Adrenal gland (tissue), 12 donors: ENCODE measurements around the gene TSPEAR. TPM values are rescaled to one million over a fixed set of nuclear protein-coding genes. Genes with fewer than 3 reads are reported as not detected.

Source experiments
- DNase-seq, 7 donors: peaks; one replicate each; pipeline ENCODE4 v3.0.0-alpha.2; 2019 to 2020
- H3K27ac ChIP-seq, 5 donors: fragments of 200-600 bp; sonication (generic) in 4 of 5; 1 replicate in 3 of 5; 2 replicates in 2 of 5; pipeline versions ENCODE4 v1.5.1 to v1.8.0; 2016 to 2020; ENCODE audit warnings: mild to moderate bottlenecking in 1 of 5
- H3K27me3 ChIP-seq: fragments of 200-600 bp; 2 replicates; pipeline ENCODE4 v1.8.0; 2021
- H3K36me3 ChIP-seq, 2 donors: fragments of 200-600 bp; replicated peaks in 1 of 2; 1 replicate in 1 of 2; 2 replicates in 1 of 2; pipeline versions ENCODE4 v1.5.1 to v1.8.0; 2018 to 2022
- H3K4me1 ChIP-seq, 2 donors: fragments of 200-600 bp; replicated peaks in 1 of 2; 1 replicate in 1 of 2; 2 replicates in 1 of 2; pipeline versions ENCODE4 v1.5.1 to v1.8.0; 2018 to 2021
- H3K4me3 ChIP-seq, 4 donors: fragments of 200-600 bp; sonication (generic) in 3 of 4; one replicate each; pipeline ENCODE4 v1.5.1; 2016 to 2018
- H3K9me3 ChIP-seq, 3 donors: fragments of 200-600 bp; sonication (generic) in 1 of 3; replicated peaks in 1 of 3; 1 replicate in 2 of 3; 2 replicates in 1 of 3; pipeline versions ENCODE4 v1.5.1 to v1.8.0; 2016 to 2021
- POLR2A ChIP-seq, 2 donors: fragments of 450-650 bp; IDR thresholded peaks; one replicate each; pipeline ENCODE4 v1.6.1; 2017; ENCODE audit warnings: antibody characterized with exemption in 2 of 2, mild to moderate bottlenecking in 2 of 2, moderate library complexity in 1 of 2
- WGBS, 4 donors: extraction: QIAGEN DNeasy Blood & Tissue Kit in 2 of 4; methylation state at CpG; one replicate each; pipeline versions ENCODE4 v1.1.5 to v1.1.7; 2013 to 2017; 5-methylcytosine and 5-hydroxymethylcytosine counted together
- intact Hi-C, 2 donors: fragments of 100-400 bp; cut with DNase I; formaldehyde crosslinking; loops; one replicate each; pipeline versions ENCODE4 v1.14.1 to v1.15.0; 2022 to 2023
- polyA plus RNA-seq, 3 donors: library from polyadenylated mRNA; stranded (reverse); fragments of 200-250 nt in 2 of 3; fragments of 350-450 nt in 1 of 3; fragmentation: Illumina TruSeq in 1 of 3; extraction: RNeasy Lipid Tissue Mini Kit (QIAGEN cat#74804) in 1 of 3; gene quantifications; one replicate each; pipeline ENCODE4 v1.2.3, GENCODE V29; 2013 to 2014
- small RNA-seq, 2 donors: library from RNA; depleted of rRNA; stranded (forward); fragments of <200 nt; gene quantifications; one replicate each; pipeline ENCODE3, GENCODE V24; 2016
- total RNA-seq, 9 donors: library from RNA; depleted of rRNA in 4 of 9; stranded (reverse); fragments of >200 nt in 4 of 9; fragments of 120-200 nt in 1 of 9; fragmentation: NEBNext Ultra II Directional in 1 of 9; extraction: Animal tissue kit (Norgen Biotek cat#: 25700) in 1 of 9; gene quantifications; one replicate each; pipeline versions ENCODE4 v1.1.0 to v1.2.4, GENCODE V29; 2013 to 2023
- TF ChIP-seq, protein P1 (sequence below), 6 experiments: fragments of 450-650 bp in 4 of 6; fragments of 200-600 bp in 2 of 6; sonication (generic) in 1 of 6; IDR thresholded peaks; 1 replicate in 5 of 6; 2 replicates in 1 of 6; pipeline versions ENCODE4 v1.5.1 to v1.8.0; 2016 to 2021; ENCODE audit warnings: antibody characterized with exemption in 6 of 6, mild to moderate bottlenecking in 2 of 6, moderate library complexity in 1 of 6
- donor health status: healthy with polysubstance abuse.
- donor health status: Bipolar disorder and iron deficiency.
- donor health status: DM: yes; HTN: yes; CAD: no.
- donor health status: DM: no; HTN: no; CAD: no.
- donor health status: DM: no; HTN: no; CAD: no.
- donor health status: DM: yes; HTN: yes; CAD: no.

TSPEAR gene
- total and polyA plus RNA-seq, 12 donors = not detected

DNA sequence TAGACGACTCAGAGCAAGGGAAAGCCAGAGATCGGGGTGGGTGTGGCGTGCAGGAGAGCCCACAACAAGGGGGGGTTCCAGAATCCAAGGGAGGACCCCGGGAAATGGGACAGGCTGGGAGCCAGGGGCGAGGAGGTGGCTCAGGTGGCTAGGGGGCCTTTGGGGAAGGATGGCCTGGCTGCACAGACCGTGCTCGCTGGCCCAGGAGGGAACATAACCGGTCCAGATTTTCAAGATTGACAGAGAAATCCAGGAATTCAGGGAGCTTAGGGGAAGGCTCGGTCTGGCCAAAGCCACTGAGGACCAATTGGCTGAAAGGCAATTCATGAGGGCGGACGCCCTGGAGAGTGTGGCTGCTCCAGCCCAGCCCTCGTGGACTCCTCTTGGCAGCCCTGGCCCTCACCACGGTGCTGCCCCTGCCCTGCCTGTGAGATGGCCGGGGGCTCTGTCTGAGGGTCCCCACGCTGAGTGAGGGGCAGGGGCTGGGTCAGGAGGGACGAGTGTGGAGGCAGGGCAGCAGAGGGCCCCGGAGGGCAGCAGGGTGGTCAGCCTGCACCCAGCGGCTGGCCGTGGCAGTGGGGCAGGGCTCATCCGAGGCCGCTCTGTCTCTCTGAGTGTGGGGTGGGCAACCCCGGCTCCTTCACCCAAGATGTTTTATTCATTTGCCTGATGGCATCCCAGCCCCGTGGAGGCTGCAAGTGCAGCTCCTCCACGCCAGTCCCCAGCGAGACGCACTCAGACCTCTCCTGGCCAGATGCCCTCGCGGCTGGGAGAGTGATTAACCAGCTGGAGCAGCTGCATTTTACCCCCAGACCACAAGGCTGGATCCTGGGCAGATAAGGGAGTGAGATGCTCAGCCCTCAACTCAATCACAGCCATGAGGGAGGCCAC lies 261.7 kb downstream of the TSPEAR start:
- no peak overlapping the region for H3K27ac ChIP-seq
- 63 to 69% (median 68%) methylated on average over 10 to 28 of the region's 28 CpGs for WGBS, 4 donors
- intact Hi-C loops = loop anchor here in 1 of 2 donors (5.0 to 10.0 kb wide), 2 partner anchors 105 to 1803 kb away; no protein-coding TSS in a partner anchor
- peak in 3 of 7 donors; percentile 2 to 13 (median 3) for DNase-seq
- H3K4me1 ChIP-seq = no peaks in the 10 kb centered on the region
- no peak overlapping the region for H3K4me3 ChIP-seq
- no peaks in the 10 kb centered on the region for H3K9me3 ChIP-seq
- peaks cover 3% of the 10 kb centered on the region for H3K27me3 ChIP-seq
- TF ChIP-seq, protein P1, sequence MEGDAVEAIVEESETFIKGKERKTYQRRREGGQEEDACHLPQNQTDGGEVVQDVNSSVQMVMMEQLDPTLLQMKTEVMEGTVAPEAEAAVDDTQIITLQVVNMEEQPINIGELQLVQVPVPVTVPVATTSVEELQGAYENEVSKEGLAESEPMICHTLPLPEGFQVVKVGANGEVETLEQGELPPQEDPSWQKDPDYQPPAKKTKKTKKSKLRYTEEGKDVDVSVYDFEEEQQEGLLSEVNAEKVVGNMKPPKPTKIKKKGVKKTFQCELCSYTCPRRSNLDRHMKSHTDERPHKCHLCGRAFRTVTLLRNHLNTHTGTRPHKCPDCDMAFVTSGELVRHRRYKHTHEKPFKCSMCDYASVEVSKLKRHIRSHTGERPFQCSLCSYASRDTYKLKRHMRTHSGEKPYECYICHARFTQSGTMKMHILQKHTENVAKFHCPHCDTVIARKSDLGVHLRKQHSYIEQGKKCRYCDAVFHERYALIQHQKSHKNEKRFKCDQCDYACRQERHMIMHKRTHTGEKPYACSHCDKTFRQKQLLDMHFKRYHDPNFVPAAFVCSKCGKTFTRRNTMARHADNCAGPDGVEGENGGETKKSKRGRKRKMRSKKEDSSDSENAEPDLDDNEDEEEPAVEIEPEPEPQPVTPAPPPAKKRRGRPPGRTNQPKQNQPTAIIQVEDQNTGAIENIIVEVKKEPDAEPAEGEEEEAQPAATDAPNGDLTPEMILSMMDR (IDR thresholded peaks at IDR 0.05) = no peak
- no peak for TF ChIP-seq POLR2A (IDR thresholded peaks at IDR 0.05)
- H3K36me3 ChIP-seq = no peaks in the 10 kb centered on the region

DNA sequence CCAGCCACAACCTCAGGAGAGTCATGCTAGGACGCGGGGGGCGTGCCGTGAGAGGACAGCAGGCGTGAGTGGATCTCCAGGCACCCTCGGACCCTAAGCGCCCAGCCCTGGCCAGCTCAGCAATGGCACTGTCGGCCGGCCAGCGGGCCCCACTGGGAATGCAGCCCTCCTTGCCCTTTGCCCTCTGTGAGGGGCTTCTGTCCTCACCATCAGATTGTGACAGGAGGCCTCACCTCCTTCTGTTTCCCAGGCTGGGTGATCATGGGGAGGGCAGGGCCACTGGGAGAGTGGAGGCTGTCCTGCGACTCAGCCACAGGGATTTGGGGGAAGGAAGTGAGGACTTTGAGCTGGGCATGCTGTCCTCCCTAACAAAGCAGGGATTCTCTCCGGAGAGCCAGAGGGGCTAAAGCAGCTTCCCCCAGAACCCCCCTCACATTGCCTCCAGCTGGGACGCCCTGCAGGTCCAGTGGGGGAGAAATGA lies 262.7 kb downstream of the TSPEAR start:
- TF ChIP-seq, protein P1 (IDR thresholded peaks at IDR 0.05) = no peak
- TF ChIP-seq POLR2A (IDR thresholded peaks at IDR 0.05) = no peak
- peak in 3 of 7 donors; percentile 6 to 10 (median 7) for DNase-seq
- Histone ChIP-seq H3K4me1 (no peaks in the 10 kb centered on the region), H3K9me3 (no peaks in the 10 kb centered on the region), H3K36me3 (no peaks in the 10 kb centered on the region), H3K27ac (no peak overlapping the region), H3K27me3 (peaks cover 3% of the 10 kb centered on the region), H3K4me3 (no peak overlapping the region)
- WGBS, 4 donors = 55 to 66% (median 62%) methylated on average over 6 to 13 of the region's 13 CpGs
- intact Hi-C loops = no loop called here

Small RNAs within 50 kb of the gene (small RNA-seq; reads per million reads assigned to genes)
- gene KRTAP12-6P = 0 reads per million in 2 donors

Other genes with a start within 250 kb of the TSPEAR start
- gene KRTAP10-1, start 171.4 kb downstream of the TSPEAR start, total RNA-seq = not detected
- gene KRTAP10-1, start 171.4 kb downstream of the TSPEAR start, polyA plus RNA-seq = not detected
- gene KRTAP10-2, start 160.1 kb downstream of the TSPEAR start, total RNA-seq = not detected
- not detected for gene KRTAP10-2, start 160.1 kb downstream of the TSPEAR start, polyA plus RNA-seq
- gene KRTAP10-3, start 152.8 kb downstream of the TSPEAR start, total RNA-seq = not detected
- gene KRTAP10-3, start 152.8 kb downstream of the TSPEAR start, polyA plus RNA-seq = not detected
- gene KRTAP10-4, start 137.8 kb downstream of the TSPEAR start, total RNA-seq = not detected
- gene KRTAP10-4, start 137.8 kb downstream of the TSPEAR start, polyA plus RNA-seq = not detected
- gene KRTAP10-5, start 131.0 kb downstream of the TSPEAR start, total RNA-seq = not detected
- not detected for gene KRTAP10-5, start 131.0 kb downstream of the TSPEAR start, polyA plus RNA-seq
- gene KRTAP10-6, start 119.1 kb downstream of the TSPEAR start, total RNA-seq = not detected
- gene KRTAP10-6, start 119.1 kb downstream of the TSPEAR start, polyA plus RNA-seq = not detected
- gene KRTAP10-7, start 111.0 kb downstream of the TSPEAR start, total RNA-seq = not detected
- not detected for gene KRTAP10-7, start 111.0 kb downstream of the TSPEAR start, polyA plus RNA-seq
- gene KRTAP10-8, start 99.5 kb downstream of the TSPEAR start, total RNA-seq = not detected
- not detected for gene KRTAP10-8, start 99.5 kb downstream of the TSPEAR start, polyA plus RNA-seq
- not detected for gene KRTAP10-9, start 84.5 kb downstream of the TSPEAR start, total RNA-seq
- not detected for gene KRTAP10-9, start 84.5 kb downstream of the TSPEAR start, polyA plus RNA-seq
- not detected for gene KRTAP10-10, start 74.2 kb downstream of the TSPEAR start, total RNA-seq
- not detected for gene KRTAP10-10, start 74.2 kb downstream of the TSPEAR start, polyA plus RNA-seq
- not detected for gene KRTAP10-11, start 65.2 kb downstream of the TSPEAR start, total RNA-seq
- not detected for gene KRTAP10-11, start 65.2 kb downstream of the TSPEAR start, polyA plus RNA-seq
- not detected for gene KRTAP12-4, start 56.9 kb downstream of the TSPEAR start, total RNA-seq
- not detected for gene KRTAP12-4, start 56.9 kb downstream of the TSPEAR start, polyA plus RNA-seq
- not detected for gene KRTAP12-3, start 53.6 kb downstream of the TSPEAR start, total RNA-seq
- not detected for gene KRTAP12-3, start 53.6 kb downstream of the TSPEAR start, polyA plus RNA-seq
- not detected for gene KRTAP12-2, start 44.6 kb downstream of the TSPEAR start, total RNA-seq
- not detected for gene KRTAP12-2, start 44.6 kb downstream of the TSPEAR start, polyA plus RNA-seq
- not detected for gene KRTAP12-1, start 29.4 kb downstream of the TSPEAR start, total RNA-seq
- not detected for gene KRTAP12-1, start 29.4 kb downstream of the TSPEAR start, polyA plus RNA-seq
- gene KRTAP10-12, start 14.4 kb downstream of the TSPEAR start, total RNA-seq = not detected
- gene KRTAP10-12, start 14.4 kb downstream of the TSPEAR start, polyA plus RNA-seq = not detected
- 10 to 100 TPM; 50.8 to 99.9 (median 74.0) TPM for gene UBE2G2, start 90.2 kb upstream of the TSPEAR start, total RNA-seq
- gene UBE2G2, start 90.2 kb upstream of the TSPEAR start, polyA plus RNA-seq = 10 to 100 TPM; 44.8 to 72.8 (median 63.7) TPM
- gene SUMO3, start 106.5 kb upstream of the TSPEAR start, total RNA-seq = 10 to 100 TPM; 61.1 to 92.3 (median 79.4) TPM
- gene SUMO3, start 106.5 kb upstream of the TSPEAR start, polyA plus RNA-seq = 10 to 100 TPM; 21.1 to 70.6 (median 36.4) TPM
- gene PTTG1IP, start 162.1 kb upstream of the TSPEAR start, total RNA-seq = 100 to 1,000 TPM; 114 to 467 (median 222) TPM
- 100 to 1,000 TPM; 110 to 138 (median 118) TPM for gene PTTG1IP, start 162.1 kb upstream of the TSPEAR start, polyA plus RNA-seq
- 100 to 1,000 TPM in 4 of 9 donors, 10 to 100 TPM in 4, 1 to 10 TPM in 1; 6.3 to 212 (median 96.7) TPM for gene ITGB2, start 209.3 kb upstream of the TSPEAR start, total RNA-seq
- gene ITGB2, start 209.3 kb upstream of the TSPEAR start, polyA plus RNA-seq = 100 to 1,000 TPM in 2 of 3 donors, 10 to 100 TPM in 1; 10.9 to 249 (median 101) TPM
- 10 to 100 TPM; 11.1 to 45.3 (median 25.3) TPM for gene SLX9, start 228.5 kb upstream of the TSPEAR start, total RNA-seq
- 10 to 100 TPM; 13.1 to 22.8 (median 21.4) TPM for gene SLX9, start 228.5 kb upstream of the TSPEAR start, polyA plus RNA-seq